Mesenchymal stem cell (in vitro differentiated cells and primary cell): ENCODE measurements around the gene C8G.

Source experiments
- DNase-seq: peaks from one replicate; pipeline ENCODE4 v3.0.0-alpha.2; 2013
- H2AFZ ChIP-seq: one replicate; pipeline ENCODE4 v1.6.1; 2013; ENCODE audit warnings: low read depth, mild to moderate bottlenecking, control low read depth, inconsistent platforms, low read length, moderate library complexity
- H2AK5ac ChIP-seq: 2 replicates; pipeline ENCODE4 v1.6.1; 2013; ENCODE audit warnings: low read length, moderate library complexity, mild to moderate bottlenecking, inconsistent platforms; ENCODE audit not compliant: severe bottlenecking
- H2BK120ac ChIP-seq: one replicate; pipeline ENCODE4 v1.6.1; 2013; ENCODE audit warnings: low read depth, mild to moderate bottlenecking, inconsistent platforms, low read length, moderate library complexity
- H2BK12ac ChIP-seq, 2 experiments: one replicate each; pipeline ENCODE4 v1.6.1; 2013; ENCODE audit warnings: inconsistent platforms in 2 of 2, low read length in 2 of 2, mild to moderate bottlenecking in 2 of 2, moderate library complexity in 2 of 2, control low read depth in 1 of 2
- H2BK15ac ChIP-seq: one replicate; pipeline ENCODE4 v1.6.1; 2013; ENCODE audit warnings: mild to moderate bottlenecking, low read depth, inconsistent platforms; ENCODE audit not compliant: poor library complexity, severe bottlenecking
- H2BK5ac ChIP-seq: 2 replicates; pipeline ENCODE4 v1.6.1; 2013; ENCODE audit warnings: low read depth, mild to moderate bottlenecking, low read length, control low read depth, inconsistent platforms; ENCODE audit not compliant: poor library complexity, severe bottlenecking
- H3K14ac ChIP-seq, 2 experiments: one replicate each; pipeline ENCODE4 v1.6.1; 2013; ENCODE audit warnings: inconsistent platforms in 2 of 2, low read length in 2 of 2, control low read depth in 1 of 2, mild to moderate bottlenecking in 1 of 2, moderate library complexity in 1 of 2
- H3K18ac ChIP-seq, 2 experiments: one replicate each; pipeline ENCODE4 v1.6.1; 2013; ENCODE audit warnings: inconsistent platforms in 2 of 2, low read length in 2 of 2, control low read depth in 1 of 2, low read depth in 1 of 2, mild to moderate bottlenecking in 1 of 2
- H3K23ac ChIP-seq, 2 experiments: one replicate each; pipeline ENCODE4 v1.6.1; 2013; ENCODE audit warnings: inconsistent platforms in 2 of 2, low read length in 2 of 2, mild to moderate bottlenecking in 2 of 2, moderate library complexity in 2 of 2, control low read depth in 1 of 2
- H3K27ac ChIP-seq: 2 replicates; pipeline ENCODE4 v1.5.1; 2013; ENCODE audit warnings: mild to moderate bottlenecking, moderate library complexity, low read length, control low read depth, inconsistent platforms; ENCODE audit not compliant: poor library complexity, severe bottlenecking
- H3K27me3 ChIP-seq, 2 experiments: 2 replicates each; pipeline versions ENCODE4 v1.6.1 to v1.7.0; 2013; ENCODE audit warnings: low read length in 2 of 2, mild to moderate bottlenecking in 2 of 2, moderate library complexity in 2 of 2, control low read depth in 1 of 2, inconsistent platforms in 1 of 2; ENCODE audit not compliant: control insufficient read depth in 1 of 2, insufficient read depth in 1 of 2
- H3K36me3 ChIP-seq, 2 experiments: 2 replicates each; pipeline versions ENCODE4 v1.6.1 to v1.7.0; 2013; ENCODE audit warnings: low read length in 2 of 2, control low read depth in 1 of 2, inconsistent platforms in 1 of 2, low read depth in 1 of 2, mild to moderate bottlenecking in 1 of 2; ENCODE audit not compliant: insufficient read depth in 2 of 2, control insufficient read depth in 1 of 2
- H3K4ac ChIP-seq, 2 experiments: one replicate each; pipeline ENCODE4 v1.6.1; 2013; ENCODE audit warnings: inconsistent platforms in 2 of 2, low read length in 2 of 2, mild to moderate bottlenecking in 2 of 2, moderate library complexity in 2 of 2, control low read depth in 1 of 2, low read depth in 1 of 2
- H3K4me1 ChIP-seq: 2 replicates; pipeline ENCODE4 v1.6.1; 2013; ENCODE audit warnings: low read depth, low read length, control low read depth; ENCODE audit not compliant: control insufficient read depth, insufficient read depth
- H3K4me2 ChIP-seq: 2 replicates; pipeline ENCODE4 v1.6.1; 2013; ENCODE audit warnings: low read length, mild to moderate bottlenecking, inconsistent platforms; ENCODE audit not compliant: poor library complexity, severe bottlenecking
- H3K4me3 ChIP-seq, 2 experiments: 2 replicates each; pipeline versions ENCODE4 v1.5.1 to v1.7.0; 2013; ENCODE audit warnings: low read length in 2 of 2, mild to moderate bottlenecking in 2 of 2, control low read depth in 1 of 2, low read depth in 1 of 2; ENCODE audit not compliant: insufficient read depth in 1 of 2
- H3K79me1 ChIP-seq: replicated peaks from 2 replicates; pipeline ENCODE4 v1.6.1; 2013; ENCODE audit warnings: mild to moderate bottlenecking, control low read depth, low read length, inconsistent platforms; ENCODE audit not compliant: poor library complexity, severe bottlenecking
- H3K9ac ChIP-seq: 2 replicates; pipeline ENCODE4 v1.7.0; 2013; ENCODE audit warnings: mild to moderate bottlenecking, low read length, moderate library complexity
- H3K9me3 ChIP-seq: 2 replicates; pipeline ENCODE4 v1.7.0; 2013; ENCODE audit warnings: mild to moderate bottlenecking, low read length; ENCODE audit not compliant: control insufficient read depth
- H4K8ac ChIP-seq: one replicate; pipeline ENCODE4 v1.6.1; 2013; ENCODE audit warnings: inconsistent platforms, mild to moderate bottlenecking, low read length, moderate library complexity
- H4K91ac ChIP-seq: one replicate; pipeline ENCODE4 v1.6.1; 2013; ENCODE audit warnings: mild to moderate bottlenecking, low read length, inconsistent platforms
- WGBS: methylation state at CpG from one replicate; pipeline ENCODE4 v1.1.7; 2013; ENCODE audit warnings: mixed read lengths; 5-methylcytosine and 5-hydroxymethylcytosine counted together

The C8G gene

DNA sequence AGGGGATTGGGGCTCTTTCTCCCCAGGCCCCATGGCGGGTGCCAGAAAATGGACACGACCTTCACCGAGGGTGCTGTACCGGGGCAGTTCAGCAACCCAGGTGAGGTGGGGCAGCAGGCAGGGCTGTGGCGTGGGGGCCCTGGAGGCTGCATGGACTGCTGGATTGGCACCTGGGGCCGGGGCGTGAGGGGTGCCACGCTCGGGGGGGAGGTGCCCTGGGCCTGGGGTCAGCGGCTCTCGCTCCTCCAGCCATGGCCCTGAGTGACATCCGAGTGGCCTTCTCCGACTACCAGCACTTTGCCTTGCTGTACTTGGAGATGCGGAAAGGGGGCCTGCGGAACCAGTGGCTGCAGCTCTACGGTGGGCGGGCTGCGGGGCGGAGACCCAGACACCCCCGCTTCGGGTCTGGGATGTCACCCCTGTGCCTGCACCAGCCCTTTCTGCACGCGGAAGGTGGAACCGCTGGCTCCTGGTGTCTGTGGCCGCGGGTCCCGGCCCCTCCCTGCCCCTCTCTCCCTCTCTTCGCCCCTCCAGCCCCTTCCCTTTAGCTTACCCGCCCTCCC lies 39.5 kb downstream of the C8G start:
- H3K9ac ChIP-seq: no peak overlapping the region
- H4K91ac ChIP-seq: no peak overlapping the region
- H3K27me3 ChIP-seq: peaks cover 37 to 45% of the 10 kb centered on the region in 2 experiments
- H3K4me1 ChIP-seq: peaks cover 16% of the 10 kb centered on the region
- WGBS: 61% methylated on average over 26 of the region's 29 CpGs
- no peaks in the 10 kb centered on the region for H3K79me1 ChIP-seq
- H3K4me2 ChIP-seq: no peak overlapping the region
- no peaks in the 10 kb centered on the region for H3K9me3 ChIP-seq
- H3K4me3 ChIP-seq: no peak overlapping the region
- no peak overlapping the region for H3K4ac ChIP-seq
- no peak overlapping the region for H3K27ac ChIP-seq
- H4K8ac ChIP-seq: no peak overlapping the region
- no peak overlapping the region for H2BK5ac ChIP-seq
- no peak overlapping the region for H2AK5ac ChIP-seq
- no peak overlapping the region for H2BK12ac ChIP-seq
- DNase-seq: no peak
- no peak overlapping the region for H3K23ac ChIP-seq
- no peaks in the 10 kb centered on the region for H3K36me3 ChIP-seq
- H2BK120ac ChIP-seq: no peak overlapping the region
- H3K18ac ChIP-seq: no peak overlapping the region
- H3K14ac ChIP-seq: no peak overlapping the region
- H2BK15ac ChIP-seq: no peak overlapping the region
- no peak overlapping the region for H2AFZ ChIP-seq

GRCh38 chr9:136985027-136985602 lies 40.1 kb downstream of the C8G start:
- Histone ChIP-seq H4K8ac (no peak overlapping the region), H3K4ac (no peak overlapping the region), H2BK15ac (no peak overlapping the region), H3K9ac (no peak overlapping the region), H2BK12ac (no peak overlapping the region), H2AFZ (no peak overlapping the region), H3K27ac (no peak overlapping the region), H3K4me2 (peak overlapping the region; percentile 26), H3K36me3 (no peaks in the 10 kb centered on the region), H3K18ac (no peak overlapping the region), H4K91ac (no peak overlapping the region), H2AK5ac (no peak overlapping the region), H3K14ac (peak overlapping the region in 1 of 2 experiments; percentile 69), H2BK5ac (no peak overlapping the region), H3K4me1 (peaks cover 16% of the 10 kb centered on the region), H3K9me3 (no peaks in the 10 kb centered on the region), H3K79me1 (no peaks in the 10 kb centered on the region), H3K27me3 (peaks cover 37 to 40% of the 10 kb centered on the region in 2 experiments), H3K4me3 (no peak overlapping the region), H3K23ac (peak overlapping the region in 1 of 2 experiments; percentile 56), H2BK120ac (no peak overlapping the region)
- WGBS: 14% methylated on average over 44 of the region's 48 CpGs
- DNase-seq: no peak

- H3K27ac ChIP-seq: no peak overlapping the region
- peaks cover 37 to 40% of the 10 kb centered on the region in 2 experiments for H3K27me3 ChIP-seq
- H3K9me3 ChIP-seq: no peaks in the 10 kb centered on the region
- no peak overlapping the region for H2BK120ac ChIP-seq
- no peak overlapping the region for H2BK15ac ChIP-seq
- no peak overlapping the region for H3K23ac ChIP-seq
- H3K4ac ChIP-seq: no peak overlapping the region
- no peak overlapping the region for H4K91ac ChIP-seq
- no peak overlapping the region for H3K9ac ChIP-seq
- H3K4me3 ChIP-seq: no peak overlapping the region
- no peak overlapping the region for H3K4me2 ChIP-seq
- no peak overlapping the region for H3K18ac ChIP-seq
- no peak overlapping the region for H3K14ac ChIP-seq
- no peaks in the 10 kb centered on the region for H3K36me3 ChIP-seq
- WGBS: 22% methylated on average over 30 of the region's 33 CpGs
- no peak overlapping the region for H2AK5ac ChIP-seq
- no peak overlapping the region for H2BK12ac ChIP-seq
- no peak for DNase-seq
- H3K79me1 ChIP-seq: no peaks in the 10 kb centered on the region
- no peak overlapping the region for H4K8ac ChIP-seq
- no peak overlapping the region for H2BK5ac ChIP-seq
- H3K4me1 ChIP-seq: peaks cover 16% of the 10 kb centered on the region
- H2AFZ ChIP-seq: no peak overlapping the region
Measured at GRCh38 chr9:136985853-136986252, 40.8 kb downstream of the C8G start.

GRCh38 chr9:136988872-136989271 lies 43.8 kb downstream of the C8G start:
- Histone ChIP-seq H3K14ac (no peak overlapping the region), H3K27ac (no peak overlapping the region), H2BK5ac (no peak overlapping the region), H3K9ac (no peak overlapping the region), H4K8ac (no peak overlapping the region), H2AFZ (no peak overlapping the region), H3K79me1 (peaks cover 12% of the 10 kb centered on the region), H3K4me1 (peaks cover 29% of the 10 kb centered on the region), H4K91ac (no peak overlapping the region), H3K4ac (no peak overlapping the region), H2AK5ac (no peak overlapping the region), H3K27me3 (peaks cover 21 to 27% of the 10 kb centered on the region in 2 experiments), H2BK15ac (no peak overlapping the region), H3K18ac (no peak overlapping the region), H3K23ac (no peak overlapping the region), H3K9me3 (no peaks in the 10 kb centered on the region), H2BK120ac (no peak overlapping the region), H3K4me3 (no peak overlapping the region), H3K36me3 (peaks cover 0 to 7% of the 10 kb centered on the region in 2 experiments), H3K4me2 (no peak overlapping the region), H2BK12ac (peak overlapping the region in 1 of 2 experiments; percentile 41)
- no peak for DNase-seq
- WGBS: 97% methylated on average over 4 of the region's 4 CpGs
